Measurements from ENCODE around the gene HSPG2.

GRCh38 chr1:21944733-21945073, 7.6 kb upstream of the HSPG2 start:
- TF ChIP-seq CTCF (conservative IDR thresholded peaks at IDR 0.05; ENCODE audit: low read length) (no peak), EZH2phosphoT487 (IDR thresholded peaks at IDR 0.05; ENCODE audit: borderline replicate concordance, low read depth, low read length) (0 out of 2 replicates have a peak, but pooled peaks have one; percentile 6)
